HG02973 (cell line): ENCODE results near the gene ZNF516.

Experiments
- ATAC-seq: cut with Tn5 transposase; IDR thresholded peaks from one replicate; pipeline ENCODE4 v1.9.1; 2021; ENCODE audit warnings: moderate library complexity; ENCODE audit not compliant: unreplicated experiment

The ZNF516 gene

GRCh38 chr18:76405681-76406356 is 89.2 kb downstream of the ZNF516 start:
- no peak for ATAC-seq

- ATAC-seq: no peak
Measured at GRCh38 chr18:76405280-76405679, 89.8 kb downstream of the ZNF516 start.

- ATAC-seq: no peak
Measured at GRCh38 chr18:76404345-76404831, 90.7 kb downstream of the ZNF516 start.

- no peak for ATAC-seq
Measured at GRCh38 chr18:76402026-76402990, 92.7 kb downstream of the ZNF516 start.

GRCh38 chr18:76401498-76401897 is 93.5 kb downstream of the ZNF516 start:
- no peak for ATAC-seq

- ATAC-seq: no peak
Measured at GRCh38 chr18:76399613-76400391, 95.2 kb downstream of the ZNF516 start.

GRCh38 chr18:76398896-76399612 is 96.0 kb downstream of the ZNF516 start:
- ATAC-seq: peak; percentile 87

- no peak for ATAC-seq
Measured at GRCh38 chr18:76398295-76398694, 96.7 kb downstream of the ZNF516 start.

- no peak for ATAC-seq
Measured at GRCh38 chr18:76397631-76398030, 97.4 kb downstream of the ZNF516 start.

GRCh38 chr18:76396792-76397191 is 98.2 kb downstream of the ZNF516 start:
- no peak for ATAC-seq

- ATAC-seq: no peak
Measured at GRCh38 chr18:76395609-76396008, 99.4 kb downstream of the ZNF516 start.

GRCh38 chr18:76394780-76395476 is 100.1 kb downstream of the ZNF516 start:
- no peak for ATAC-seq

- ATAC-seq: no peak
Measured at GRCh38 chr18:76392349-76392748, 102.7 kb downstream of the ZNF516 start.

GRCh38 chr18:76391746-76392145 is 103.3 kb downstream of the ZNF516 start:
- ATAC-seq: no peak

GRCh38 chr18:76391038-76391437 is 104.0 kb downstream of the ZNF516 start:
- no peak for ATAC-seq

GRCh38 chr18:76390452-76391035 is 104.5 kb downstream of the ZNF516 start:
- no peak for ATAC-seq

- no peak for ATAC-seq
Measured at GRCh38 chr18:76389716-76390115, 105.3 kb downstream of the ZNF516 start.

- ATAC-seq: no peak
Measured at GRCh38 chr18:76388891-76389423, 106.1 kb downstream of the ZNF516 start.

- ATAC-seq: no peak
Measured at GRCh38 chr18:76388261-76388660, 106.8 kb downstream of the ZNF516 start.
